CD4-positive, alpha-beta T cell treated with Interleukin-10 for 1 hour (primary cell): ENCODE data around the gene METTL14.
A peak's percentile ranks its signal among the peaks of the same experiment; 100 is the strongest.
"Not testable (repeated sequence)": the region's sequence is repeated elsewhere in the genome, so short reads cannot be mapped to it uniquely, and the experiment has no call there.

Source experiments
- DNase-seq: peaks from one replicate; pipeline ENCODE4 v3.0.0-alpha.2; 2020

The METTL14 gene

DNA sequence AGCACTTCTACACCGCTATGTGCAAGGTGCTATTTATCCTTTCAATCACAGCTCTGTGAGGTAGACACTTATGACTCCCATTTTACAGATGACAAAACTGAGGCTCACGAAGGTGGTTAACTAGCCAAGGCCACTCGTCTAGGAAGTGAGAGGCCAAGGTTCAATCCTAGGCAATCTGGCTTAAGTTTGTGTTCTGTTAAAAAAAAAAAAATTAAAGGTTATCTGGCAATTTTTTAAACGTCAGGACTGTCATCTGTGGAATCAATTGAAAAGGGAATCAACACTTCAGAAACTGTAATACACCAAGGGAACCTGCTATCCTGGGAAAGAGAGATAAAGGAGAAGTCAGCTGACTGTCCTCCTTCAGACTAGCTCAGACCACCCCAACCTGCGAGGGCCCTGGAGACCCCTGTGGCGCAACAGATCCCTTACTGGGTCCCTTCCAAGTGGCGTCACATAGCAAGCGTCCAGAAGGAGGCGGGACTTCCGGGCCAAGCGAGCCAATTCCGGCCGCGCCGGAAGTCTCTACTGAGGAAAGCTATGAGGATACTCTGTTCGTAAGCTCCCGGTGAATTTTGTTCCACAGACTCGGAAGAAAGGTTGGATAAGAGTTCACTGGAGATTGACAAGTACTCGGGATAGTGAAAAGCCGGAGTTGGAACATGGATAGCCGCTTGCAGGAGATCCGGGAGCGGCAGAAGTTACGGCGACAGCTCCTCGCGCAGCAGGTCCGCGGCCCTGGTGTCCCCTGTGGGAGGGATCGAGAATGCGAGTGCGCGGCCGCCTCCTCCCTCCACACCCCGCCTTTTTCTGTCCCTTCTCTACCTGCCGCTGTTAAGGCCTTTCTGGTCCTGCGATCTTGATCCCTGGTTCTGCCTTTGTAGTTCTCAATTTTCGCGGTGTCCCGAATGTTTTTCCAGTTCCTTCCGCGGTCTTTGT is at the start of gene METTL14:
Gene METTL14 (plus strand): TSS at position 520 of the 939 bp plus-strand sequence. CDS start 143 bp downstream, at position 663.
- peak; percentile 88 for DNase-seq

DNA sequence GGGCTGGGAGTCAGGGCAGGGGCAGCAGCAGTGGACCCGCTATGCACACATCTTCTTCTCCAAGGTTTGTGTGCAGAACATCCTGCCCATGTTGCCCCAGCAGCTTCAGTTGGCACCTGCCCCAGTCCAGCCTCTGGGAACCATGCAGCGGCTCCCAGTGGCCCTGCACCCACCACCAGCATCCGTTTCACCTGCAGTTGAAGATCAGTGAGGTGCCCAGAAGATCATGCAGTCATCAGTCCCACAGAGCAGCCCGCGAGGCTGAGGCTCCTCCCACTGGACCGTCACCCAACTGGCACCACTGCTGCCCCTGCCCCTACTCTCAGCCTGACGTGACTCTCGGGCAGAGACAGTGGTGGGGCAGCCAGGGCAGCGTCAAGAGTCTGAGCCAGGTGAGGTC is 49.1 kb upstream of the METTL14 start:
- not testable (repeated sequence) for DNase-seq

DNA sequence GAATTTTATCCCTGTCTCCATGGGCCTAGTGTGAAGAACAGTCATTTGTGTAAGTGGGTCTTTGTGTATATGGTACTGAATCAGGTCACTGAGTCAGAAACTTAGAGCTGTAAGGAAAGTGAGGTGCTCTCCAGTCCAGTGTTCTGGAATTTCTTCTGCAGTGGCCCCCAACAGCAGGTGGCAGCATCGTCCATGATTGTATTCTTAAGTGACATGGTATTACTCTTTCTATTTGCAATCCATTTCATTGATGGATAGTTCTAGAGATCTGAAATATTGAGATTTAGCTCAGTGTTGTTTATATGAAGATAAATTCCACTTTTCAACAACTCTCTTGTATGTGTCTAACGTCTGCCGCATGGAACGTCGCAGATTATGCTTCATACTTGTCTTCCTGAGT is 20.5 kb upstream of the METTL14 start:
- not testable (repeated sequence) for DNase-seq

DNA sequence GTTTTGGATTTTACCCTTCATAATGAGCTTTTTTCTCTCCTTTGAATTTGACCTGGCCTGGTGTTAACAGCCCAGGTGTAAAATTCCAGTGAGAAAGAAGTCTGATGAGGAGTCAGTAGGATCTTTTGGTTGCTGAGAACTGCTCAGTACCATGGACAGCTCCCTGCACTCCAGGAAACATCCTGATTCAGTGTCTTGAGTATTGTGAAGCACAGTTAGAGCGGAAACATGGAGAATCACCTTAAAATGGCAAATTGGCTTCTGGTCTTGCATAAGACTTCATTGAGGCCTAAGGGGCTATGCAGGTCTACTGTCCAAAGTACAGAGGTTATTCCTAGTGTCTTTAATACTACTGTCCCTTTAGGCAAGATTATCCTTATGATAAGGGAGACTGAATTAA is 16.0 kb upstream of the METTL14 start:
- peak; percentile 39 for DNase-seq

DNA sequence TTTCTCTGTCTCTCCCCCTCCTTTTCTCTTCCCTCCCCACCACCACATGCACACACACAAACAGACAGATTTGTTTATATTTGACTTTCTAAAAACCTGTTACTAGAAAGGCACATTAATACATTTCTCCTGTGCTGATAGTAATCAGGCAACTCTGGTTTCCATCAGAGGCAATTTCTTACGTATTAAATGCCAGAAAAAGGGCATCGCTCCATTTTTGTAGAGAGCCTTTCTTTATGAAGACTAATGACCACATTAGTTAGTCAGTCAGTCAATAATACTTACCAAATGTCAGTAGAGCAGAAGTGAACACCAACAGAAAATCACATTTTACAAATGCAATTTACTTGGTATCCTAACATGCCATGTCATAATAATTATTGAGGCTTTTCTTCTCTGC is 14.2 kb upstream of the METTL14 start:
- DNase-seq, result not testable (repeated sequence)

DNA sequence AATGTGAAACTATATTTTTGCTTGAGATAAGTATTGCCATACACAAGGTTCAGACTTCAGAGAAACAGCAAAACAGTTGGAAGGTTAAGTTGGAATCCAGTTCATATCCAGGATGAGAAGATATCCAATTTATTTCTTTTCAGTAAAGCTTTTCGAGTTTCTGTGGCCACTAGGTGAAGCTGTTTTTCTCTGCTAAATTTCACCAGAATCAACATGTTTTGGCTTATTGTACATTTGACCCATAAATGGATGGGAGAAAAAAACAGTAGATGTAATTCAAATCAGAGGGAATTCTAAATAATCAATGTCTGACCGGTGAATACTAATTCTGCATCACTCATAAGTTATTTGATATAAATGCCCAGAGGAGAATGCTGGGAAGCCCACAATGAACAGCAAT is 9.1 kb upstream of the METTL14 start:
- no peak for DNase-seq

DNA sequence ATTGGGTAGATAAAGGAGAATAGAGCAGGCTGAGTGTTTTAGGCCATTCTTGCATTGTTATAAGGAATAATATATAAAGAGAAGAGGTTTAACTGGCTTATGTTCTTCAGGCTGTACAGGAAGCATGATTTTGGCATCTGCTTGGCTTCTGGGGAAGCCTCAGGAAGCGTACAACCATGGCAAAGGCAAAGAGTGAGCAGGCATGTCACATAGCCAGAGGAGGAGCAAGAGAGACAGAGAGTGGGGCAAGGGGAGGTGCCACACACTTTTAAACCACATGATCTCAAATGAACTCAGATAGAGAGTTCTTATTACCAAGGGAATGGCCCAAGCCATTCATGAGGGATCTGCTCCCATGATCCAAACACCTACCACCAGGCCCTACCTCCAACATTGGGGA is 4.4 kb upstream of the METTL14 start:
- no peak for DNase-seq

DNA sequence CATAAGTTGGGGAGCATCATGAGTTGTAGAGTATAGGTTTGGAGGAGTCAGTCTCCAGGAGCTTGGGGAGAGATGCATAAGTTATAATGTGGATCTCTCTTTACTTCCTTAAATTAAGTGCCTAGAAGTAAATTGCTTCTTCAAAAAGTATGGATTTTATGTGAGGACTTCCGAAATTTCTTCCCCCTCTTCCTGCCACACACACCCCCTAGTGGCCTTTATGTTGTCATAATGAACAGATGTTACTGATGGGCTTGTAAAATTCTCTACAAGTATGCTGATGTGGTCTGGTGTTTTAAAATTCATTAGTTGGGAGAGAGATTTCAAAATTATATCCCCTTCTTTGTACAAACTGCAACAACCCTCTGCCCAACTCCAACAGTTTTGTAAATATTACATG is 2.3 kb upstream of the METTL14 start:
- peak; percentile 16 for DNase-seq

DNA sequence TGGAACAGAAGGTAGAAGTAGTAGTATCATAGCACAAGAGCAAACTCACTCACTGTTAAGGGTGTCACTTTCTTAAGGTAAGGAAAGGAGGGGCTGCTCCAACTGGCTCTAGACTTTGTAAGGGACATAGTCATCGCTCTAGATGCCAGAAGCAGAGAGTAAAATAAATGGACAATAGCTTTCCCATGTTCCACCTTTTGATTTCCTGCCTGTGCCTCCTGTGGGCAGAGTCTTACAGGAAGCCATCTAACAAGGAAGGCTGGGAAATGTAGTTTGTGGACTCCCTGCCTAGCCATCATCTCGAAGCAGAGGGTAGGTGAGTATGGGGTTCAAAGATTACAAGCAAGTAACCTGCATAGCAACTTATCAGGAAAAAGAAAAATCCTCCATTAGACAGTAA is 1.7 kb upstream of the METTL14 start:
- no peak for DNase-seq

DNA sequence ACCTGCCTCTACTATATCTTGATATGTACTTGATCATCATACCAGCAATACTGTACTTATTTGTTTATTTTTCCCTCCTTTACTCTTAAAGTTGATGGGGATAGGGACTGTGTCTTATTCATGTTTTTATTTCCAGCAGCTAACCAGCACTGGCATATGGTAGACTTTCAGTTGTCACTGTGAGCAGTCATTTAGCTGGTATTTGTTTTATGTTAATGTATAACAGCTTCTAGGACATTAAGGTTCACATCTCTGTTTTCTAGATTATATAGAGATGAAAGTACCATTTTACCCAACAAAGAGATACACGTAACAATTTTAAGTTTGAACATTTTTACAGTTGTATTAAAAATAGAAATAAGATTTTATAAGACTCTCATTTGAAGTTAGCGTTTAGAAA is 17.9 kb downstream of the METTL14 start:
- DNase-seq, result no peak

DNA sequence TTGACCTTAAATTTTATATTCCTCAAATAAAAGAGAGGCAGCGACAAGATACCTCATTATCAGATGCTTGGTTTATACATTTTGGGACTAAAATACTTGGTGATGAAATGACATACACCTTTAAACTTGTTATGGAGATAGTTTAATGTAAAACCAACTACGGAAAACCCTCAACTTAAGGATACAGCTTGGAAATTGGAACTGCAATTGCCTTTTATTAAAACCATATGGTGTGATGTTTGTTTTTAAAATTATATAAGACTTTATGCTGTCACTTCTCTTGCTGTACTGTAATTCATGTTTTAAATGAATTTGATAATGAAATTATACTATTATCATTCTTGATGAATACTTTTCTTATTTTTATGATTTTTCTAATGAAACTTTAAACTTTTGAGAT is 25.9 kb downstream of the METTL14 start:
- no peak for DNase-seq

DNA sequence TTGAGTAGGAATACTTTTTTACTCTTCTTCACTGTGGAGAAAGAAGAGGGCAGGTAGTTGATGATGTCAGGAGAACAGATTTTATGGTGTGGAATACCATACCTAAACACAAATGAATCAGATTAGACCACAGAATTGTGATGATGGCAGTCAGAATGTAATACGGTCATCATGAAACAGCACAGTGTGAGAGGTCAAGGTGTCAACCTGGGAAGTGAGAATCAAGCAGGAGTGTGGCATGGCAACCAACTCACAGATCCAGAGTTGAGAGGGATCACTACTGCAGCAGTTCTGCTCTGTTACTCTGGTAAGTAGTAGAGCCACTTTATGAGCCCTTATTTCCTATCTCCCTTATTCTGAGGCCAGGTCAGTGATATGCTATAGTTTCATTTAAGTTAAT is 27.7 kb downstream of the METTL14 start:
- DNase-seq, result no peak

DNA sequence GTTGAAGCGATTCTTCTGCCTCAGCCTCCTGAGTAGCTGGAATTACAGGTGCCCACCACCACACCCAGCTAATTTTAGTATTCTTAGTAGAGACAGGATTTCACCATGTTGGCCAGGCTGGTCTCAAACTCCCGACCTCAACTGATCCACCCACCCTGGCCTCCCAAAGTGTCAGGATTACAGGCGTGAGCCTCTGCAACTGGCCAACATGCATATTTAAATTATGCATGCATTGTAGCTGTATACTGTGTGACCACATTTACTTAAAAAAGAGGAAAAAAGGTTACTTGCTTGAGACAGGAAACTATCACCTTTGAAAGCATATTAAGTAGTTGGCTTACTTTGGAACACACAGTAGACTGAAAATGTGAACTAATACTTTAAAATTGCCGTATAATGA is 29.5 kb downstream of the METTL14 start:
- DNase-seq, result no peak

DNA sequence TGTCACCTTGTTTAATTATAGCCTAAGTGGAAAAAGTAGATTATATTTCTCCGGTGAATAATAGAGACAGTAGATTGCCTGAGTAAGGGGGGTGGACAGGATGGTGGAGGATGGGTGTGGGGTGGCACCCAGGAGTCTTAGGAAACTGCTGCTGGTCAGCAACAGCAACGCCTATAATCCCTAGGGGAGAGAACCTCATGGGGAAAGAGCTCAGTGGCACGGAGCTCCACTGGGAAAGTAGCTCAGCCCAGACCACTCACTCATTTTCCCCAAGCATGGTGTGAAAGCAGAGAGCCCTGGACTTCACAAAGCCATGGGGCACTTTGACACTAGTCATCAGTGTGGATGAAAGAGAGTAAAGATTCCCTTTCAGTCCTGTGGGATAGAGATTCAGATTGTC is 31.1 kb downstream of the METTL14 start:
- no peak for DNase-seq

DNA sequence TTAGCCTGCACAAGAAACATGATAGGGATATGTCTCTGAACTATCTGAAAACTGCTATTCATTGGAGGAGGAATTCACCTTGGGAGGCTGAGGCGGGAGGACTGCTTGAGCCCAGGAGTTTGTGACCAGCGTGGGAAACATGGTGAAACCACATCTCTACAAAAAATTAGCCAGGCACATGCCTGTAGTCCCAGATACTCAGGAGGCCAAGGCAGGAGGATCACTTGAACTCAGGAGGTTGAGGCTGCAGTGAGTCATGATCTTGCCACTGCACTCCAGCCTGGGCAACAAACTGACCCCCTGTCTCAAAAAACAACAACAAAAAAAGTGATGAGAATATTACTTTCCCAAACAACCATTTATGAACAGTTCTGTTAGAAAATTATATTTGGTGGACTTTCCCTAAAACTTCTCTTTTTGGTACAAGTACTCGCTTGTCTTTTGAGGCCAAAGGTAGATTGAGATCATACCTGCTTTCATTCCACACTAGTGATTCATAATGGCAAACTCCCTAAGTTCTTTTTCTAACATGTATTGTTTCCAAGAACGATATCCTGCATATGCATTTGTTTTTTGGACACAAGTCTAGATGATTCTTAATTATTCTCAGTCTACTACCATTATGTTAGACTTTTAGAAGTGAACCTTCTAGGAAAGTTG is 33.4 kb downstream of the METTL14 start:
- no peak for DNase-seq

DNA sequence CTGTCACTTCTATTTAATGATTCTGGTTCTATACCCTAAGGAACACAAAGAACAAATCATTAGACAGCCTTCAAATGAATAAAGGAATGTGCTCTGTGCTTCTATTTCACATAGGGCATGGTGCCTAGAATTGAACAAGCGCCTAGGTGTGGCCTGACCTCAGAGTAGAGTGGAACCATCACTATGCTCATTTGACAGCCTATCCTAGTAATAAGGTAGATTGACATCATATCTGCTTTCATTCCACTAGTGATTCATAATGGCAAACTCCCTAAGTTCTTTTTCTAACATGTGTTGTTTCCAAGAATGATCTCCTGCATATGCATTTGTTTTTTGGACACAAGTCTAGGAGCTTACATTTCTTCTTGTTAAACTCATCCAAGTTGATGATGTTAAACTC is 36.6 kb downstream of the METTL14 start:
- DNase-seq, result no peak

DNA sequence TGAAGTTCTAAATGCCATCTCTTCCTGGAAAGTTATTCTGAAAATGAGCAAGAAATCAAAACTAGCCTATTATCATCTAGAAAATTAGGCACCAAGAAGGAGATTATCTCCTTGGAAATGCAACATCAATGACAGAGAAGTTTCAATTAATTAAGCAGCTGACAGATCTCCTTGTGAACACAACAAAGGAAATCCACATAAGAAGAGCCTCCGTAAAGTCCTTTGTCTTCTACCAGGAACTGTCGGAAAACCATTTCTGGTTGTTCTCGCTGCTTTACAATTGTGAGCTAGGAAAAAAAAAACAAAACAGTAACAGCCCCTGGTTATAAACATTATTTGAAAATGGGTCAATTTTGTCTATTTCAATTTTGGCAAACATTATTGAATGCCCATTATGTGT is 38.2 kb downstream of the METTL14 start:
- no peak for DNase-seq

DNA sequence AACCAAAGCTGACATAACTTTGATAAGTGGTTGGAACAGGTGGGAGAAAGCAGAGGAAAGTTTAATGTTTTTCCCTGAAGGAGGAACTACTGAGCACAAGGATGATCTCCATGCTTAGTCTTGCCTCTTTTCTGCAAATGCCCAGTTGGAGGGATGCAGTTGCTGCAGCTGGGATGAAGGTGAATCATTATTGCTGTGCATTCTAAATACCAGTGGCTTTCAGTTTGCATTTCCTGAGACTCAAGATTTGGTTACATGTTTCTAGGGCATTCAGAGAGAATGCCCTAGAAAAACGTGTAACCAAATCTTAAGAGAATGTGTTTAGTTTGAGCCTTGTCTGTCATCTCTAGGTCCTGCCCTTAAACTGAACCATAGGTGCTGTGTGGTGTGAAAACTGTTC is 42.2 kb downstream of the METTL14 start:
- DNase-seq, result no peak

DNA sequence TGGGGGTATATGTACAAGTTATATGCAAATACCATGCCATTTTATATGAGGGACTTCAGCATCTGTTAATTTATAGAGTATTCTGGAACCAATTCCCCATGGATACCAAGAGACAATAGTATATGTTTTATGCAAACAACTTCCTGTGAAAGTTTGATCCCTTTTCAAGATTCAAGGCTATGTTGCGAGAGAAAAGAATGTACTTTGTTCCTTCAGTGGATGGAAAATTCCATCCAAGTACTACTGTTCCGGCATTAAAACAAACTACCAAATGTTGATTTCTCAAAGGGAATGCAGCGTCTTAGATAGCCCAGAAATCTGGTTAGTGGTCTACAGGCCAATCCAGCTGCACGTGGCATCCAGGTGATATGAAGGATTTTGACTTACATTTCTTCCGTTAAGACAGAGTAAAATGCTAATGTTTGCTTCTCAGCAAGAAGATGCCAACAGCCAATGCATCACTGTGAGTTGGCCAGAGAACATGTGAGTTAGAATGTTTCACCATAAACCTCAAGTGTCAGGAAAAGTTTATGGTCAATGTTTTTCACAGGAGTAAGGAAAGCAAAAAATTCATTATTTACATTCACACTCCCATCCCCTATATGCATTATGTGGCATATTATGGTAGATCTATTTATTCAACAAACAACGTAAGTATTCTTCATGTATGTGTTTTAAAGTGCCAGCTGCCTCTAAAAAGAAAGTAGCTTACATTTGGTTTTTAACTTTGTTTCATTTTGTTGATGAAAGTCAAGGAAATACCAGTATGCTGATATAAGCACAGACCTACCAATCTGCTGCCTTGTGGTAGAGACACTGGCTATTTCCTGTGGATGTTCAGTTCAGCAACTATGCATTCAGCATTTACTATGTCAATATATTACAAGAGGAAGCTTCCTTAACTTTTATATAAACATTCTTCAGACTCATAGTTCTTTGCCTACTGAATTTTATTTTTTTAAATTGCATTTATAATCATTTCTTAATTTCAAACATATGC is 44.4 kb downstream of the METTL14 start:
- peak; percentile 21 for DNase-seq

DNA sequence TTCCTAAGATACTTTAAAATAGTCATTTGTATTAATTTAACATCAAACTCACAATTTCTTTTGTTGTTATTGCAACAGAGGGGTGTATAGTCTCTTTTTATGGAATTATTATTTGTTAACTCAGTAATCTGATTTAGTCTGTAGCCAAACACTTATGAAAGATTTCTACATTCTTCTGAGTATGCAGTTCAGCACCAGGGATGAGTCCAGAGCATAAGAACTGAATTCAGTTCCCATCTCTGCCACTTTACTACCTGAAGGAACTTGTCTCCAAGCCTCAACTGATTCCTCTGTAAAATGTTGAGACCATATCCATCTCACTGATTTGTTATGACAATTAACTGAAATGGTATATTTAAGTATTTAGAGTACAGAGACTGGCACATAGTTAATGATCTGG is 45.5 kb downstream of the METTL14 start:
- DNase-seq, result no peak

DNA sequence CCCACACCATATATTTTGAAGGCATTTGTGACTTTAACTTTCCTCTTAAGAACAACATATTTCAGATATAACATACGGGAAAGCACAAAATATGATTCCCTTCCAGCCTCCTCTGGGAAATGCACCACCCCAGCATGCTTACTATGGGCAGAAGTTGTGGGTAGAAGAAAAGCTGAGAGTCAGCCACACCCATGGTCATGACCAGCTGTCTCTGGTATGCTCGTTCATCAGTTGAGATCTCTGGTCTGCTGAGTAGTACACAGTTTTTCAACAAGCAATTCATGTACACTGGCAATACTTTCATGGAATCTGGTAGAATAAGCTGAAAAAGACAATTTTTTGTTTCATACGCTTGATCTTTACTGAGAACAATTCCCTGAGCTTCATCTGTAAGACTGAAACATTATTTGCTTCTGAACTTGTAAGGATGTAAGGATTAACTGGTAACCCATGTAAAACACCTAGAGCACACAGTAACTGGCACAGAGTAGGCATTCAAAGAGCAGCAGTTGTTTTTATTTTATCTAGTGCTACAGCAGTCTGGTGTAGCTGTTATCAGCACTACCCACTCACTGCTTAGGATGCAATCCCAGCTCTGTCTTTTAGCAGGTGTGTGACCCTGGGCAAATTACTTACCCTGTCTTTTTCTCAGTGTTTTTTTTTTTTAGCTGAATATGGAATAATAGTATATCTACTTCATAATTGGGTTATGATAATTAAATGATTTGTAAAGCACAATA is 47.6 kb downstream of the METTL14 start:
- DNase-seq, result no peak

DNA sequence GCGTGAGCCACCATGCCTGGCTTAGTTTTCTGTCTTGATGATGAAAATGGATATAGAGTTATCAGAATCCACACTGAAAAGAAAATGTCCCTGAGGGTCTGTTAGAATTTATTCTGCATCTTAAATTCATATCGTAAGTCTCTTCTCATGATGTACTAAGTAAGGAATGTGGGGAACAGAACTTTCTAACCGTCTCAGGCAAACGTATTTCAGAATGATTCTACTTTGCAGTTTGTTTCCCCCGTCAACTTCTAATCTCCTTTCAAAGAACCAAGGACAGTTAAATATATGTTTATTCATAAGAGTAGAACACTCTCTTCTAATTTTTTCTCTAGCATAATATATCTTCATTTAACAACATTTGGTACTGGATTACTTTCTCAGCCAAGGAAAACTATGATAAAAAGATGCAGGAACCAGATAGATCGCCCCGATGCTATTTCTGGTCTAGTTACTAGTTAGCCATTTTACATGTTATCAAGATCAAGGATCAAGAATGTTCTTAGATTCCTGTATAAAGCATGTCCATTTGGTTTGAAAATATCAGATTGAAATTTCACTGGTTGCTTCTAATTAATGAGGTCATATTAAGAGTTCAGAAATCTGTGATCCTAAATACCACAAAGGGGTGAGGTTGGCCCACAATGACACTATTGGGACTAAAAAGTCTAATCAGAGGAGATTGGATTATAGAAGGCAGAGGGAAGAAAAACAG is 49.5 kb downstream of the METTL14 start:
- DNase-seq, result no peak
